Epithelial cell of prostate (primary cell): ENCODE data around the gene CXXC5.

Experiments
- DNase-seq: peaks from one replicate; pipeline ENCODE4 v3.0.0-alpha.2; 2011; ENCODE audit warnings: low read depth, low spot score
- H3K27ac ChIP-seq: fragments of 450-650 bp; 2 replicates; pipeline ENCODE4 v1.5.1; 2017; ENCODE audit warnings: mild to moderate bottlenecking

CXXC5 gene

DNA sequence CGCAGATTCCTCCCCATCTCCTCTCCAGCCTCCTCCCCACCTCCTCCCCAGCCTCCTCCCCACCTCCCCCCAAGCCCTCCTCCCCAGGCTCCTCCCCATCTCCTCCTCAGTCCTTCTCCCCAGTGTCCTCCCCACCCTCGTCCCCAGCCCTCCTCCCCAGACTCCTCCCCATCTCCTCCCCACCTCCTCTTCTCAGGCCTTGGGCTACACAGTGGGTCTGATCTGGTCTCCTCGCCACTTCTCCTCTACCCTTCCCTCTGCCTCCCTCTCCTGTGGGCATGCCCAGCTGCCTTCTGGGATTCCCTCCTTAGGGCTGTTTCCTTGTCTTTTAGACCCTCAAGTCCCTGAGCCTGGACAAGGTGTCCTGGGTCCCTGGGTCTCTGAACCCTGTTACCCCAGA is 28.3 kb downstream of the CXXC5 start:
- no peak overlapping the region for H3K27ac ChIP-seq
- DNase-seq: no peak

DNA sequence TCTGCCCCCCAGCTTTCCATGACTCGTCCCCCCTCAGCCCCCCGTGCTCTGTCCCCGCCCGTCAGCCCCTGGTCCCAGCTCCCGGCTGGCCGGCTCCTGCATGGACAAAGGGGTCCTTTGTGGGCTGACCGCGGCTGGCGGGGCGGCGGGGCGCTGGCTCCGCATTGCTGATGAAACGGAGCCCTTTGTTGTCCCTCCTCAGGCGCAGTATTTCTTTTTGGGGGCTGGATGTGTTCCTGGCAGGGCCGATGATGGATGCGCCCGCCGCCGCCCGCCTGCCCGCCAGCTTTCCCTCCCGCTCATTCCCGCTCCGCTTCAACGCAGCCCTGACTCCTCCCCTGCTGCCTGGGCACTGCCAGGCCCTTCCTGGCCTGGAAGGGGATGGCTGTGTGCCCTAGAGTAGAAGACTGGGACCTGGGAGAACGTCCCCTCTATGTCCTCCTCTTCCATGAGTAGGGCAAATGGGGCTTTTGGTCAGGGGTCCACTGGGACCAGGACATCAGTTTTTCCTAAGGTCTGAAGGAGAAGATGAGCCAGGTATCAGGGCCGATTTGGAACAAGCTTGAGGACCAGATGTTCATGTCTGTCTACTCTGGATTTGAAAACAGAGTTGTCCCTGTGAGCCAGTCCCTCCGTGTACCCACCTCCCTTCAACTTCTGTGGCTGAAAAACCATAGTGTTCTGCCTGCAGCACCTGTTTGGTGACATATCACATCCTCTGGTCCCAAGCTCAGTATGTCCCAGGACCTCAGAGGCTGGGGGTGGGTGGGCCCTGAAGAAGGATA is 29.0 kb downstream of the CXXC5 start:
- no peak overlapping the region for H3K27ac ChIP-seq
- DNase-seq: no peak

DNA sequence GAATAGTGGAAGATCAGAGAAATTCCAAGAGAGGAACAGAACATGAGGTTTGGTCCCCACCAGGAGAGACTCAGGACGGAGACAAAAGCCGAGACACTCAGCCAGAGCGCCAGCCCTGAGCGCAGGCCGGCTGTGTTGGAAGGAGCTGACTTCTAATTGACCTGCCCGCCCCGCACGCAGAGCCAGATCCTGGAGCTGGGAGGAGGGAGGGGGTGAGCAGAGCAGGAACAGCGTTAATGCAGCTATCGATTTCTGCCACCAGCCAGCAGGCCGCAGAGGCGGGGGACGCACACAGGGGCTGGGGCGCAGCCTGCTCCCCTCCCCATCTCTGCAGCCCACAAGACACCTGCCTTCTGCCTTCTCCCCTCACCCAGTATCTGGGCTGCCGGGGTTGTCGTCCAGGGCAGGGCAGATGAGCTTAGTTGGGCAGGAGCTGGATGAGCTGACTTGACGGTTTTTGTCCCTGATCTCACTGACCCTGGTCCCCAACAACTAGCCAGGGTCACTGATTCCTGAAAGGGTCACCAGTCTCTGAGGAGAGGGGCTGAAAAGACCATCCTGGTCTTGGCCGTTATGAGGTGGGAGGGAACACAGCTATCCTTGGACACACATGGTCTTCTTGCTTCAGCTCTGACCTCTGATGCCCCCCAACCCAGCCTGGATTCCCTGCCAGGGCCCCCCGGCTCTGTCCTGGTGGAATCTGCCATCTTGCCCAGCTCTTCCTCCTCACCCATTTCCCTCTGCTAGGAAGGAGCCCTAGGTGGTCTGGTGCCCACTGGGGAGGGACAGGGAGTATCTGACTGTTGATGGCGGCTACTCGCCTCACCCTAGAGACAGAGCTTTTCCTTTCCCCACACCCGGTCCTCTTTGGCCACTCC is 29.8 kb downstream of the CXXC5 start:
- no peak overlapping the region for H3K27ac ChIP-seq

DNA sequence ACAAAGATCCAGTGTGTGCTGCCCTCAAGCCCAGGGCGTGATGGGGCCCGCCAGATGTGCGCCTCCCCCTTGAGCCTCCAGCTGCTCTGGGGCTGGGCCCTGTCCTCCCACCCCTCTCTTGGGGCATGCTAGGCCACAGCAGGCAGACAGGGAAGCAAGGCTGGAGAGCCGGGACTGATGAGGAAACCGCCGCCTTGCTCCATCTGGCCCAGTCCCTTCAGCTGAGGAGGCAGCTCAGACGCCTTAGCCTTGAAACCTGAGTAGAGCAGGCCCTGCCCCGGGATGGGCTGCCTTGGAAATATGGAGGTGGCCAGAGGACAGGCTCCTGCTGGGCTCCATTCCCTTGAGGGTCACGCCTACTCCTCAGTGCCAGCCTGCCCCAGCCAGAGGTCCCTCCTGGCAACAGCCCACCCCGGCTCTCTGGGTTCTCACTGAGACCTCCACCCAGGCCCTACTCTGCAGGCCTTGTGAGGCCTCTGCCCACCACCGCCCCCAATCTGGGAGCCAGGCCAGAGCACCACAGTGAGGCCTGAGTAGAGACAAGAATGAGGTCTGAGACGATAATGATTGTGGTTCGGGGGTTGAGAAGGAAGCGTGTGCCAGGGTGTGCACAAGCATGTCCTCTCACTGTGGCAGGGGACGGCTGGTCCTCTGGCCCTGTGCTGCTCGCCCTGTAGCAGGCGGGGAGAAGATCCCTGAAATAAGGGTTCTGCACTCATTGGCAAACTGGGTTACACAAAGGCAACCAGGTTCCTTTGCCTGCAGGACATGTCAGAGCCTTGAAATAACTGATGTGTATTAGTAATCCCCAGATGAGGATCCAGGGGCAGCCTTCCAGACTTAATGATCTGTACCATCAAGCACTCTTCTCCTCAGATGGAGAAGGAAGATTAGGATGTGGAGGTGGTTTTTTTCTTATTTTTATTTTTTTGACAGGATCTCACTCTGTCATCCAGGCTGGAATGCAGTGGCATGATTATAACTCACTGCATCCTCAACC is 30.9 kb downstream of the CXXC5 start:
- no peak for DNase-seq
- H3K27ac ChIP-seq: no peak overlapping the region

More for the DNA sequence above, 29.8 kb downstream of the CXXC5 start:
- DNase-seq: no peak

DNA sequence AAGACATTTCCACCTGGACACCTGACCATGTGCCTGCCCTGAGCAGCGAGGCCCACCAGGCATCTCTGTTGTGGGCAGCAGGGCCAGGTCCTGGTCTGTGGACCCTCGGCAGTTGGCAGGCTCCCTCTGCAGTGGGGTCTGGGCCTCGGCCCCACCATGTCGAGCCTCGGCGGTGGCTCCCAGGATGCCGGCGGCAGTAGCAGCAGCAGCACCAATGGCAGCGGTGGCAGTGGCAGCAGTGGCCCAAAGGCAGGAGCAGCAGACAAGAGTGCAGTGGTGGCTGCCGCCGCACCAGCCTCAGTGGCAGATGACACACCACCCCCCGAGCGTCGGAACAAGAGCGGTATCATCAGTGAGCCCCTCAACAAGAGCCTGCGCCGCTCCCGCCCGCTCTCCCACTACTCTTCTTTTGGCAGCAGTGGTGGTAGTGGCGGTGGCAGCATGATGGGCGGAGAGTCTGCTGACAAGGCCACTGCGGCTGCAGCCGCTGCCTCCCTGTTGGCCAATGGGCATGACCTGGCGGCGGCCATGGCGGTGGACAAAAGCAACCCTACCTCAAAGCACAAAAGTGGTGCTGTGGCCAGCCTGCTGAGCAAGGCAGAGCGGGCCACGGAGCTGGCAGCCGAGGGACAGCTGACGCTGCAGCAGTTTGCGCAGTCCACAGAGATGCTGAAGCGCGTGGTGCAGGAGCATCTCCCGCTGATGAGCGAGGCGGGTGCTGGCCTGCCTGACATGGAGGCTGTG is 32.4 kb downstream of the CXXC5 start:
- no peak for DNase-seq

DNA sequence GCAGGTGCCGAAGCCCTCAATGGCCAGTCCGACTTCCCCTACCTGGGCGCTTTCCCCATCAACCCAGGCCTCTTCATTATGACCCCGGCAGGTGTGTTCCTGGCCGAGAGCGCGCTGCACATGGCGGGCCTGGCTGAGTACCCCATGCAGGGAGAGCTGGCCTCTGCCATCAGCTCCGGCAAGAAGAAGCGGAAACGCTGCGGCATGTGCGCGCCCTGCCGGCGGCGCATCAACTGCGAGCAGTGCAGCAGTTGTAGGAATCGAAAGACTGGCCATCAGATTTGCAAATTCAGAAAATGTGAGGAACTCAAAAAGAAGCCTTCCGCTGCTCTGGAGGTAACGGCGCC is 32.9 kb downstream of the CXXC5 start:
- no peak overlapping the region for H3K27ac ChIP-seq
- no peak for DNase-seq

More for the DNA sequence above, 32.4 kb downstream of the CXXC5 start:
- no peak overlapping the region for H3K27ac ChIP-seq

DNA sequence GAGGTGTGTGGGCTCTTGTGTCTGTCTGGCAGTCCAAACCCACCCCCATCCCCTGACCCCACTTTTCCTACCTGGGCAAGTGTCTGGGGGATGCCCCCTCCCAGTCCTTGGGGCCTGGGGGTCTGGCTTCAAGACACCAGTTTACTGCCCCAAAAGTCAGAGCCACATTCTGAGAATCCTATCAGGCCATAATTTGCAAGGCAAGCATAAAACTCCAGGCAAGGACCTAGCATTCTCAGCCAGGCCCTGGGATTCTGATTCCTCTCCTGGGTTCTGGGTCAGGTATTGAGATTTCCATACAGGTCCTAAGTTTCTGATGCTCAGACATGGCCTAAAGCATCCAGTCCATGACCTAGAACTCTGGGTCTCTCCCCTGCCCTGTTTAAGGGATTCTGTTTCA is 33.3 kb downstream of the CXXC5 start:
- no peak for DNase-seq
- no peak overlapping the region for H3K27ac ChIP-seq

DNA sequence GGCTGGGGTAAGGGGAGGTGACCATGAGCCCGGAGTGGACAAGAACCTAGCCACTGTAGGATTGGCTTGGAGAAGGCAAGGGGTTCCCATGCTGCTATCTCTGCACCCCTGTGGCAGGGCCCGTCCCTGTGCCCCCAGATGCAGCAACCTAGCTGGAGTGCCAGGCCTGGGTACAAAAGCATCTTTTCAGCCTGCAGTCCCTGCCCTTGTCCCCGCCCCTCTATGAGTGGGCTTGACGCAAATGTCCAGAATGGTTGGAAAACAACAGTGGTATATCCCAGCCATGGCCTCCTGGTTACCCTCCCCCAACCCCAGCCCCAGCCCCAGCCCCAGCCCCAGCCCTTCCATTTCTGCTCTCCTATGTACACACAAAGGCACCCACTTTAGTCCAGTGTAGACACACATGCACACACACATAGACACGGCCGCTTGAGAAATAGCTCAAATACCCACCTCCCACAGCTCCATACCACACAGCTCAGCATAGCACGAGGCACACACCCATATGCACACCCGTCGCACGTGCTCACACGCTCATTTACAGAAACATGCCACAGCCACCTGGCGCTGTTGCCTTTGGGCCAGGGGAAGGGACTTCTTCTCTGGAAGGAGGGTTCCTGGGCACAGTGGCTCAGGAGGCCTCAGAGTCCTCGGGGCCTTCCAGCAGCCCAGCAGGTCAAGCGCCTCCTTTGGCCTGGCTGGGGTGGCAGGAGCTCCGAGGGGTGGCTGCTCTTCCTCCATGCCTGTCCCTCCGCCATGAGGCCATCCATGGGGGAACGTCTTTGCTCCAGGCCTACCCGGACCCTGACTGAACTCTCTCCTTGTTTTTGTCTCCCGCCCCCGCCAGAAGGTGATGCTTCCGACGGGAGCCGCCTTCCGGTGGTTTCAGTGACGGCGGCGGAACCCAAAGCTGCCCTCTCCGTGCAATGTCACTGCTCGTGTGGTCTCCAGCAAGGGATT is 34.1 kb downstream of the CXXC5 start:
- H3K27ac ChIP-seq: no peak overlapping the region
- no peak for DNase-seq

DNA sequence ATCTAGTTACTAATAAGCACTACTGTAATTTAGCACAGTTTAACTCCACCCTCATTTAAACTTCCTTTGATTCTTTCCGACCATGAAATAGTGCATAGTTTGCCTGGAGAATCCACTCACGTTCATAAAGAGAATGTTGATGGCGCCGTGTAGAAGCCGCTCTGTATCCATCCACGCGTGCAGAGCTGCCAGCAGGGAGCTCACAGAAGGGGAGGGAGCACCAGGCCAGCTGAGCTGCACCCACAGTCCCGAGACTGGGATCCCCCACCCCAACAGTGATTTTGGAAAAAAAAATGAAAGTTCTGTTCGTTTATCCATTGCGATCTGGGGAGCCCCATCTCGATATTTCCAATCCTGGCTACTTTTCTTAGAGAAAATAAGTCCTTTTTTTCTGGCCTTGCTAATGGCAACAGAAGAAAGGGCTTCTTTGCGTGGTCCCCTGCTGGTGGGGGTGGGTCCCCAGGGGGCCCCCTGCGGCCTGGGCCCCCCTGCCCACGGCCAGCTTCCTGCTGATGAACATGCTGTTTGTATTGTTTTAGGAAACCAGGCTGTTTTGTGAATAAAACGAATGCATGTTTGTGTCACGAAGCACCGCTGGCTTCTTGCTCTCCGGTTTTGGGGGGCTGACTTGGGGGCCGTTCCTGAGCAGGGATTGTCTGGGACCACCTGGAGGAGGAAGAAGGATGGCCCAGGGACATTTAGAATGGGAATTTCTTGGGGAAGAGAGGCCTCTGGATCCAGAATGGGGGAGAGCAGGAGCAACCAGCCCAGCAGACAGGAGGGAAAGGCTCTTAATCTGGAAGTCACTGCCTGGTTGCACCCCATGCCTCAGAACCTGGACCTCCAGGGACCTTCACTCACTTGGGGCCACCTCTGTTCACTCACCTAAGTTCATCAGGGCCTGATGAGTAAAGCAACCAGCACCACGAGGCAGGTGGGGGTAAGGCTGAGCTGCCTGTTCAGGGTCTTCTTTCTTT is 35.4 kb downstream of the CXXC5 start:
- no peak overlapping the region for H3K27ac ChIP-seq
- no peak for DNase-seq

DNA sequence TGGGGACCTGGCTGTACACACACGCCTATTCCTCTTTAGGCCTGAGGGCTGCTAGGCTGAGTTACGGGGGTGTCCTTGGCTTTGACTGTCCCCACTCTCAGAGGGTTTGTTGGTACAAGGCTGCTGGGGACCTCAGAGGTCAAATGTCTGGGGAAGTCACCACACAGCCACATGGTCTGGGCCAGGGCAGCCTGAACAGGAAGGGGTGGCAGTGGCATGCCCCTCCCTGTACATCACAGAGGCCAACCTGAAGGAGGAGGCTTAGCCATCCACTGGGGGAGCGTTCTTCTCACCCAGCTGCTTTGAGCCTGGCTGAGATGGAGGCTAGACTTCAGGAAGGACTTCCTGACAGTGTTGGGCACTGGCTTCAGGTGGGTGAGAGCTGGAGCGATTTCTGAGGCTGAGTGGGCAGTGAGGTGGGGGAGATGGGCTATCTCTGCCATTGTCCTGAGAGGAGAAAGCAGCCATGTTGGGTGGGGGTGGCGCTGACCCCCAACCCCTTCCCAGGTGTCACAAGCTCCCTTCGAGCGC is 36.3 kb downstream of the CXXC5 start:
- no peak overlapping the region for H3K27ac ChIP-seq
- DNase-seq: no peak

DNA sequence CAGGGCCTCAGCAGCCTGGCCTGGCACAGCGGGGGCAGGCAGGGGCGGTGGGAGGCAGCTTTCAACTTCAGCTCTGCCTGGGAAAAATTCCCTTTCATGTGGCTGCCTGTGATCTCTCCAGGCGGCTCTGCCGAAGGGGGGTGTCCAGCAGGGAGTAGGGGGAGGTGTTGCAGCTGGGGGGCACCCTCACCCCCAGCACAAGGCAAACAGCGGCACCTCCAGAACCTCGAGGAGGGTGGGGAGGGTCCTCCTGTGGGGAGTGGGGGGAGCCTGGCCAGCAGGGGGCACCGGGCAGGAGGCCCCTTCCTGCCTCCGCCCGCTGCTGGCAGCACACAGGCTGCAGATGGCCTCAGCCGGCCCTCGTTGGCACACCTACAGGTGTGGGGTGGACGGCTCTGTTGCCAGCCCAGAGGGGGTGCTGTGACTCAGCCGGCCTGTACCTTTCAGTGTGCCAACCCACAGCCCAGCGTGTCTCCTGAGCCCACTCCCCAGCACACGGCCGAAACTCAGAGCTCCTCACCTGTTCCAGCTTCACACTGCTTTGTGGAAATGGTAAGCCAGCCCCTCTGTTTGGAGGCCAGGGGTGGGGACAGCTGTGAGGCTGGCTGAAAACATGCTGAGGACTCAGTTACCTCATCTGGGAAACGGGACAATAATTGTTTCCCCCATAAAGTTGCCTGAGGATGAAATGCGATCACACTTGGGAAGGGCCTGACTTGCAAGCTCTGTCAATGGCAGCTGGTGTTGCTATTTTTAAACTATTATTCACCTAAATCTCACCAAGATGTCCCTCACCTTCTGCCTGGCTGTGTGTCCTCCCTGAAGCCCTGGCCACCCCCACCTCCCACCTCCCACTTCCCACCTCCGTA is 37.0 kb downstream of the CXXC5 start:
- DNase-seq: no peak
- no peak overlapping the region for H3K27ac ChIP-seq

DNA sequence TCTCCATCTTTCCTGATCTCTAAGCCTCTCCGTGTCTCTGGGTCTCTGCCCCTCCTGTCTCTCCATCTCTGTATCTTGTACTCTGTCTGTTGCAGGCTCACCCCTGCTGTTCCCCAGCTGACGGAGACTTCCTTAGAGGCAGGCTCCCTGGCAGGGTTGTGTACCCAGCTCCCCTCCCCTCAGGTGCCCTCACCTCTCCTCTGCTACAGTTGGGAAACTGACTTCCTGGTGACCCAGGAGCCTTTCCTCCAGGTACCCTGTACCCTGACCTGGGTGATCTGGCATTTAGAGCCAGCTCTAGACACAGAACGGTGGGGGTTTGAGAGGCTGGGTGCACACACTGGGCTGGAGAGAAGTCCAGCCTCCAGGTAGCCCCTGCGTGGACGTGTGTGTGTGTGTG is 37.7 kb downstream of the CXXC5 start:
- H3K27ac ChIP-seq: no peak overlapping the region

DNA sequence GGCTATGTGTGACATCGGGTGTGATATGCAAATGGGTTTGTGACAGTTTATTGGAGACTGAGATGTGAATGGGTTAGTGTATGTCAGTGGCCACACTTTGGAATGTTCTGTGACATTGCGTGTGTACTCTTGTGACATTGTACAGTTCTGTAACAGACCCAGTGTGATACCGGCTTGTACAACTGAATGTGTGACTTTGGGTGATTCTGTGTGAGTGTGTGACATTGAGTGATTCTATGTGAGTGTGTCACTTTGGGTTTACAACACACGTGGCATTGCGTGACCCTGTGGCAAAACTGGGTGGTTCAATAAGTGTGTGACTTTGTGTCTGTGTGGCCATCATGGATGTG is 38.2 kb downstream of the CXXC5 start:
- no peak for DNase-seq
- H3K27ac ChIP-seq: no peak overlapping the region

More for the DNA sequence above, 37.7 kb downstream of the CXXC5 start:
- no peak for DNase-seq

DNA sequence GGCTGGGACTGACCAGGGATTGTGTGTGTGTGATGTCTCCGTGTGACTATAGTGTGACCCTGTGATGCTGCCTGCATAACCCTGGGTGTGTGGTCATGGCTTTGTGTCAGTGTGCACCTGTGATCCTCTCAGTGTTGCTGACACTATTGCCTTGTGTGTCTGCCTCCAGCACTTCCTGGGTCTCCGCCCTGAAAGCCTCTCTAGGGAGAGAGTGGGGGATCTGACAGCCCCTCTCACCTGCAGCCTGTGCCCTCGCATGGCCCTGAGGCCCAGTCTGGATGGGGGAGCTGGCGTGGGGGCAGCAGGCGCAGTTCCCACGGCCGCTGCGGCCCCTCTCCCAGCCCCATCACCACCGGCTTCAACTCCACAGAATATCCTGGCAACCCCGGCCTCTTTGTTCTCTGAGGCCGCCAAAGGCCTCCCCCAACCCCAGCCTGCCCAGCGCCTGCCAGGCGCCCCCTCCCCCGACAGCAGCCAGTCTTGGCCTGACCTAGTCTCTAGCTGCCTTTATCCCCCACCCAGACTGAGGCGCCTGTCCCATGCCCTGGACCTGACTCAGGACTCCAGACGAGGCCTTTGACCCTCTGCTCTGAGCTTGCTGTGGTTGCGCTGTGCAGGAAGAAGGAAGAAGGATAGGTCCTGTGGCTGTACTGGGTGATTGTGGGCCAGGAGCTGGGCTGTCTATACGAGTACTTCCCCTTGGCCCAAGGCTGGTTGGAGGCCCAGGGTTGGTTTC is 38.7 kb downstream of the CXXC5 start:
- DNase-seq: no peak
- H3K27ac ChIP-seq: no peak overlapping the region

DNA sequence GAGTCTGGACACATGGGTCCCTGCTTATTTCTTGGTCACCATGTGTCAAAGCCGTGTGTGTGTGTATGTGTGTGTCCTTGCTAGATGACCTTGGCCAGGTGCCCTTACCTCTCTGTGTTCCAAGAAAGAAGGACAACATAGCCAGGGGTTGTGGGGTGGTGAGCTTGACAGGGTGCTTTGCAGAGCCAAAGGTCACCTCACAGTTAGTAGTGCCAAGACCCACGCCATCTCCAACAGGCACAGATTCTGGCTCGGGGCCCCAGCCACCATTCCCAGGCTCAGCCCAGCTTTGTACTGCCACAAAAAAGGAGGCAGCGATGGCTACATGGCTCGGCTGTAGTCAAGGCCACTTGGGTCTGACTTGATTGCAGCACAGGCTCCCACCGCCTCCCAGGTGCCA is 39.5 kb downstream of the CXXC5 start:
- no peak for DNase-seq
- no peak overlapping the region for H3K27ac ChIP-seq
